ENCODE data around the gene LTBP3. TPM values are rescaled to one million over a fixed set of nuclear protein-coding genes. Genes with fewer than 3 reads are reported as not detected.

LTBP3 gene
- total RNA-seq, 2 donors from 2014 or later, result 492 to 512 TPM

DNA sequence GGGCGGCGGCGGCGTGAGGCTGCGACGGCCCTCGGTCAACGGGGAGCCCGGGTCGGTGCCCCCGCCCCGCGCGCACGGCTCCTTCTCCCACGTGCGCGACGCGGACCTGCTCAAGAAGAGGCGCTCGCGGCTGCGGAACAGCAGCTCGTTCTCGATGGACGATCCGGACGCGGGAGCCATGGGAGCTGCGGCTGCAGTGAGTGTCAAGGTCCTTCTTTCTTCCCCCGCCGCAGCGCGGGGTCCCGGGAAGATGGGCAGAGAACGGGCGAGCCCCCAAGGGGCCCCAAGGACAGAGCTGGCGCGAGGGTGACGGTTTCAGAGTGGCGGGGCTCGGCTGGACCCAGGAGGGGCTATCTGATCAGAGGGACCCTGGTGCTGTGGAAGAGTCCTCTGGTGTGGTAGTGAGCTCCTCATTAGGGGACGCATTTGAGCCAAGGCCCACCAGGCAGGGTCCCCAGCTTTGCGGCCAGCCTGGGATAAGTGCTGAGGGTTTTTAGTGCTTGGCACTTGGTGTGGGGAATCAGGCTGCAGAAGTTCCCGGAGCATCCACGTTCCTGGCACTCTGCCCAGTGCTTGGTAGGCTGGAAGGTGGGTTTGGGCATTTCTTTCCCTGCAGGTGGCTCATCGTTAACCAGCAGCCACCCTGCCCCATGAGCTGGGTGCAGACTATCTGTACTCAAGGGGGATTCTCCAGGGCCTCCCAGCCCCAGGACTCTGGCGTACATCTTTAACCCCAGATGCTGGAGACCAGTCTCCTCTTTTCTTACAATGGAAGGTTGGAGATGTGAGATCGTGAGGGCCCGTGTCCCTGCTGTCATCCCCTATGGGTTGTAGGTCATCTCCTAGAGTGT lies 27.5 kb upstream of the LTBP3 start:
- H3K36me3 ChIP-seq, result peaks cover 53% of the 10 kb centered on the region
- peaks cover 24 to 36% of the 10 kb centered on the region in 2 donors for H3K4me1 ChIP-seq (ENCODE audit: control insufficient read depth in 1 of 2, low read depth in 2 of 2)

DNA sequence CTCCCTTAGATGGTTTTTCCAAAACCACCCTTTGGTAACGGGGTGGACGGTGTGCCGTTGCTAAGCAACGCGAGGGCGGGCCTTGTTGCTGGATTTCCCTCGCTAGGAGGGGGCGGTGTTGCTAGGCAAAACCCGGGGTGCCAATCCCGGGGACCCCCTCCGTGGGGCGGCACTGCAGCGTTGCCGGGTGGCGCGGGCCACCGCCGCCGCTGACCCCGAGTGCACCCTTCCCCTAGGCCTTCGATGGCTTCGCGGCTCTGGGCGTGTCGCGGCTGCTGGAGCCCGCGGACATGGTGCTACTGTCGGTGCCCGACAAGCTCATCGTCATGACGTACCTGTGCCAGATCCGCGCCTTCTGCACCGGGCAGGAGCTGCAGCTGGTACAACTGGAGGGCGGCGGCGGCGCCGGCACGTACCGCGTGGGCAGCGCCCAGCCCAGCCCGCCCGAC lies 26.6 kb upstream of the LTBP3 start:
- DNase-seq (ENCODE audit: low spot score) (no peak), ATAC-seq (ENCODE audit: insufficient number of reproducible peaks, low FRiP score, low read depth) (no peak)
- peaks cover 24 to 36% of the 10 kb centered on the region in 2 donors for H3K4me1 ChIP-seq (ENCODE audit: control insufficient read depth in 1 of 2, low read depth in 2 of 2)

More for the DNA sequence above, 27.5 kb upstream of the LTBP3 start:
- Histone ChIP-seq H3K9me3 (no peaks in the 10 kb centered on the region), H3K27me3 (replicated peaks; ENCODE audit: insufficient read depth) (no peaks in the 10 kb centered on the region), H3K27ac (peak overlapping the region; percentile 75 to 85), H3K4me3 (no peak overlapping the region)
- no peak for ATAC-seq (ENCODE audit: insufficient number of reproducible peaks, low FRiP score, low read depth)
- TF ChIP-seq, protein P1, sequence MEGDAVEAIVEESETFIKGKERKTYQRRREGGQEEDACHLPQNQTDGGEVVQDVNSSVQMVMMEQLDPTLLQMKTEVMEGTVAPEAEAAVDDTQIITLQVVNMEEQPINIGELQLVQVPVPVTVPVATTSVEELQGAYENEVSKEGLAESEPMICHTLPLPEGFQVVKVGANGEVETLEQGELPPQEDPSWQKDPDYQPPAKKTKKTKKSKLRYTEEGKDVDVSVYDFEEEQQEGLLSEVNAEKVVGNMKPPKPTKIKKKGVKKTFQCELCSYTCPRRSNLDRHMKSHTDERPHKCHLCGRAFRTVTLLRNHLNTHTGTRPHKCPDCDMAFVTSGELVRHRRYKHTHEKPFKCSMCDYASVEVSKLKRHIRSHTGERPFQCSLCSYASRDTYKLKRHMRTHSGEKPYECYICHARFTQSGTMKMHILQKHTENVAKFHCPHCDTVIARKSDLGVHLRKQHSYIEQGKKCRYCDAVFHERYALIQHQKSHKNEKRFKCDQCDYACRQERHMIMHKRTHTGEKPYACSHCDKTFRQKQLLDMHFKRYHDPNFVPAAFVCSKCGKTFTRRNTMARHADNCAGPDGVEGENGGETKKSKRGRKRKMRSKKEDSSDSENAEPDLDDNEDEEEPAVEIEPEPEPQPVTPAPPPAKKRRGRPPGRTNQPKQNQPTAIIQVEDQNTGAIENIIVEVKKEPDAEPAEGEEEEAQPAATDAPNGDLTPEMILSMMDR (IDR thresholded peaks at IDR 0.05), result no peak
- no peak for DNase-seq (ENCODE audit: low spot score)

DNA sequence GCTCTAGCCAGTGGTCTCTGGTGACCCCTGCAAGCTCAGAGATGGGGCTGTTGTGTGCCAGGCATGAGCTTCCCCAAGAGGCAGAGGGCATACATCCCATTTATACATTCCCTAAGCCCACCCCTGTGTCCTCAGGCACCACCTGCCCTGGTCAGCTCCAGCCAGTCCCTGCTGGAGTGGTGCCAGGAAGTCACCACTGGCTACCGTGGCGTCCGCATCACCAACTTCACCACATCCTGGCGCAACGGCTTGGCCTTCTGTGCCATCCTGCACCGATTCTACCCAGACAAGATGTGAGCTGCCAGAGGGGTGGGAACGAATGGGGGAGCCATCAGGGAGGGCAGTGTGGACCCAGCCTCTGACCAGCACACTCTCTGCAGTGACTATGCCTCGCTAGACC lies 25.9 kb upstream of the LTBP3 start:
- DNase-seq (ENCODE audit: low spot score) (no peak), ATAC-seq (ENCODE audit: insufficient number of reproducible peaks, low FRiP score, low read depth) (no peak)
- peaks cover 24 to 39% of the 10 kb centered on the region in 2 donors for H3K4me1 ChIP-seq (ENCODE audit: control insufficient read depth in 1 of 2, low read depth in 2 of 2)
- no peak overlapping the region for H3K4me3 ChIP-seq
- TF ChIP-seq, protein P1 (IDR thresholded peaks at IDR 0.05), result no peak
- no peaks in the 10 kb centered on the region for H3K9me3 ChIP-seq
- H3K27ac ChIP-seq, result peak overlapping the region in 1 of 2 donors; percentile 47
- peaks cover 55% of the 10 kb centered on the region for H3K36me3 ChIP-seq
- no peaks in the 10 kb centered on the region for H3K27me3 ChIP-seq (replicated peaks; ENCODE audit: insufficient read depth)

More for the DNA sequence above, 26.6 kb upstream of the LTBP3 start:
- Histone ChIP-seq H3K27me3 (replicated peaks; ENCODE audit: insufficient read depth) (no peaks in the 10 kb centered on the region), H3K9me3 (no peaks in the 10 kb centered on the region), H3K36me3 (peaks cover 53% of the 10 kb centered on the region), H3K4me3 (no peak overlapping the region), H3K27ac (no peak overlapping the region)
- TF ChIP-seq, protein P1 (IDR thresholded peaks at IDR 0.05), result no peak

DNA sequence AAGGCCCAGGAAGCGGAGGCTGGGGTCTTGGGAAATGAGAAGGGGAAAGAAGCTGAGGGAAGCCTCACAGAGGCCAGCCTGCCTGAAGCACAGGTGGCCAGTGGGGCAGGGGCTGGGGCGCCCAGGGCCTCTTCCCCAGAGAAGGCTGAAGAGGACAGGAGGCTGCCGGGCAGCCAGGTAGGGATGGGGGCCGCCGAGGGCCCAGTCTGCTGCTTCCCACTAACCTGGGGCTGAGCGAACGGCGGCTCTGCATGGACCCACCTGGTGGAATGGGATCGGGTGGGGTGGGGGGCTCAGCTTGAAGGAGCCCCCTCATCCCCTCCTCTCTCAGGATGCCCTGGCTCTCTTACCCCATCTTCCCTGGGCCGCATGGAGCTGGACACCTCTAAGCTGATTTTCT lies 25.4 kb upstream of the LTBP3 start:
- DNase-seq (ENCODE audit: low spot score), result no peak
- Histone ChIP-seq H3K36me3 (peaks cover 56% of the 10 kb centered on the region), H3K9me3 (no peaks in the 10 kb centered on the region), H3K27me3 (replicated peaks; ENCODE audit: insufficient read depth) (no peaks in the 10 kb centered on the region), H3K4me1 (ENCODE audit: control insufficient read depth in 1 of 2, low read depth in 2 of 2) (peaks cover 28 to 41% of the 10 kb centered on the region in 2 donors), H3K27ac (no peak overlapping the region), H3K4me3 (no peak overlapping the region)
- no peak for ATAC-seq (ENCODE audit: insufficient number of reproducible peaks, low FRiP score, low read depth)
- TF ChIP-seq, protein P1 (IDR thresholded peaks at IDR 0.05), result no peak

DNA sequence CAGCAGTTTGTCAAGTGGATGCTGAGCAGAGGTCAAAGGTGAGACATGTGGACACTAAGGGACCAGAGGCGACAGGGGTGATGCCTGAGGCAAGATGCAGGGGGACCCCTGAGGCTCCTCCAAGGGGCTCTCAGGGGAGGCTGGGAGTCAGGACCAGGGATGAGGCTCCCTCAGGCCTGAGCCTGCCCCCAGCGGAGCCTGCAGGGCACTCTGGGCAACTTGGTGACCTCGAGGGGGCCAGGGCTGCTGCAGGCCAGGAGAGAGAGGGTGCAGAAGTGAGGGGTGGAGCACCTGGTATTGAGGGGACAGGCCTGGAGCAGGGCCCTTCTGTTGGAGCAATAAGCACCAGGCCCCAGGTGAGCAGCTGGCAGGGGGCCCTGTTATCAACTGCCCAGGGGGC lies 23.8 kb upstream of the LTBP3 start:
- peaks cover 24 to 41% of the 10 kb centered on the region in 2 donors for H3K4me1 ChIP-seq (ENCODE audit: control insufficient read depth in 1 of 2, low read depth in 2 of 2)
- ATAC-seq (ENCODE audit: insufficient number of reproducible peaks, low FRiP score, low read depth) (no peak), DNase-seq (ENCODE audit: low spot score) (no peak)
- H3K27me3 ChIP-seq (replicated peaks; ENCODE audit: insufficient read depth), result no peaks in the 10 kb centered on the region
- H3K4me3 ChIP-seq, result no peak overlapping the region
- peak overlapping the region in 1 of 2 donors; percentile 67 for H3K27ac ChIP-seq
- TF ChIP-seq, protein P1 (IDR thresholded peaks at IDR 0.05), result no peak
- no peaks in the 10 kb centered on the region for H3K9me3 ChIP-seq
- H3K36me3 ChIP-seq, result peaks cover 56% of the 10 kb centered on the region
